ENCODE data around the gene IQCE. TPM values are rescaled to one million over a fixed set of nuclear protein-coding genes. Genes with fewer than 3 reads are reported as not detected.
A peak's percentile ranks its signal among the peaks of the same experiment; 100 is the strongest.

The IQCE gene
- total and polyA plus RNA-seq, 2 experiments from 2014 or later: 18.0 to 41.4 TPM

DNA sequence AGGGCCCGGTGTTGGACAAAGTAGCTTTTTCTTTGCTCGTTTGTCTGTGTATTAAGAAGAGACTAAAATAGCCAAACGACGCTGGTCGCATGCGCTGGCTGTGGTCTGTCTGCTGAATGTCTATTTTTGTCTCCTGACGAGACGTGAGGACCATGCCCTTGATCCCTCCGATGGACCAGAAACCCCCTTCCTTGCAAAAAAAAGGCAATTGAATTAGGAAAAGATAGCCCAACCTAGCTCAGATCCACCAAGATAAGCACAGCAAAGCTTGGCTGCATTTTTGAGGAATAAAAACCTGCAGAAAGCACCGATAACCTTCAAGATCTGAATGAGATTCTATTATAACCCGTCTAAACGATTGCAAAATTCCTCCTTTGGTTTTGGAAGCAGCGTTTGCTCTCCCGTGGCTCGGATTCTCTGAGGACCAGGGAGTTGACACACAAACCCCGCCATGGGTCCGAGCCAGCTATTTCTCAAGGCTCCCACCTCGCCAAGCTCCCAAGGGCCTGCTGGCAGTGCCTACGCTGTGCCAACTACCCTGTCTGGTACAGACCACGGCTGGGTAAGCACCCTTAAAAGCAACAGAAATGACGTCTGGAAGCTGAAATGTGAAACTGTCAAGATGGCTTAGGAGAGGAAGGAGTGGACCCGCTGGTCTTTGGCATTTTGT is 55.3 kb downstream of the IQCE start:
- DNase-seq (ENCODE audit: low read depth in 1 of 2, low spot score in 1 of 2): peak; percentile 48 to 60
- Histone ChIP-seq H3K27me3 (no peaks in the 10 kb centered on the region), H3K9me3 (ENCODE audit: low read depth) (no peaks in the 10 kb centered on the region), H3K36me3 (no peaks in the 10 kb centered on the region), H3K4me3 (no peak overlapping the region), H3K4me1 (ENCODE audit: low read depth) (peaks cover 47% of the 10 kb centered on the region), H3K27ac (peak overlapping the region; percentile 97)
- TF ChIP-seq, protein P1, sequence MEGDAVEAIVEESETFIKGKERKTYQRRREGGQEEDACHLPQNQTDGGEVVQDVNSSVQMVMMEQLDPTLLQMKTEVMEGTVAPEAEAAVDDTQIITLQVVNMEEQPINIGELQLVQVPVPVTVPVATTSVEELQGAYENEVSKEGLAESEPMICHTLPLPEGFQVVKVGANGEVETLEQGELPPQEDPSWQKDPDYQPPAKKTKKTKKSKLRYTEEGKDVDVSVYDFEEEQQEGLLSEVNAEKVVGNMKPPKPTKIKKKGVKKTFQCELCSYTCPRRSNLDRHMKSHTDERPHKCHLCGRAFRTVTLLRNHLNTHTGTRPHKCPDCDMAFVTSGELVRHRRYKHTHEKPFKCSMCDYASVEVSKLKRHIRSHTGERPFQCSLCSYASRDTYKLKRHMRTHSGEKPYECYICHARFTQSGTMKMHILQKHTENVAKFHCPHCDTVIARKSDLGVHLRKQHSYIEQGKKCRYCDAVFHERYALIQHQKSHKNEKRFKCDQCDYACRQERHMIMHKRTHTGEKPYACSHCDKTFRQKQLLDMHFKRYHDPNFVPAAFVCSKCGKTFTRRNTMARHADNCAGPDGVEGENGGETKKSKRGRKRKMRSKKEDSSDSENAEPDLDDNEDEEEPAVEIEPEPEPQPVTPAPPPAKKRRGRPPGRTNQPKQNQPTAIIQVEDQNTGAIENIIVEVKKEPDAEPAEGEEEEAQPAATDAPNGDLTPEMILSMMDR (IDR thresholded peaks at IDR 0.05; ENCODE audit: low read depth, low read length): no peak

DNA sequence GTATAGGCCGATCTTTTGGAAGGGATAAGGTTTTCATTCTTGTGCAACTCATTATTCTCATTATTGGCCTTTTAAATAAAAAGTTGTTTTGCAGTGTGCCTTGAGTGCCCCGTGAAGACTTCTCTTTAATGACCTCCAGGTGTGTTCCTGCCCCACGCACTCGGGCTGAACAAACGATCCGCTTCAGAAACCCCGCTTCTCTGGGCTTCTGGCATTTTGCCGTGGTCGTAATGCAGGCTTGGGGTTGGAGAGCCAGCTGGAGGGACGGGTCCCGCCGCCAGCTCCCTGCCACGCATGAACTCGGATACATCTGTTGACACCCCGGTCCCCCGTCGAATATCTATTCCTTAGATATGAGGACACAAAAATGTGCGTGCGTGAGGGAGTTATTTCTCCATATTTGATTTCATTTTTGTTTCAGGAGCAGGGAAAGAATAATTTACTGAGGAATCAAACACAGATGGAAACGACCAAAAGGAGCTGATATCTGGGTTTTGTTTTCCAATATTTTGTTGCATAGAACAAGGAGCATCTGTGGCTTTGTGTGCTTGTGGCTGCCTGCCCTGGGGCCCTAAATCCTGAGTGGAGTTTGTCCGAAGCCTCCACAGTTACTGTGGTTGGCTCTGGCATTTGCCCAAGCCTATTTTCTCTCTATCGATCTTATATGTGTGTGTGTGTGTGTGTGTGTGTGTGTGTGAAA is 56.0 kb downstream of the IQCE start:
- no peak for DNase-seq (ENCODE audit: low read depth in 1 of 2, low spot score in 1 of 2)
- Histone ChIP-seq H3K36me3 (no peaks in the 10 kb centered on the region), H3K9me3 (ENCODE audit: low read depth) (no peaks in the 10 kb centered on the region), H3K27me3 (no peaks in the 10 kb centered on the region), H3K27ac (peak overlapping the region; percentile 97), H3K4me1 (ENCODE audit: low read depth) (peaks cover 47% of the 10 kb centered on the region), H3K4me3 (no peak overlapping the region)
- TF ChIP-seq, protein P1 (IDR thresholded peaks at IDR 0.05; ENCODE audit: low read depth, low read length): no peak

DNA sequence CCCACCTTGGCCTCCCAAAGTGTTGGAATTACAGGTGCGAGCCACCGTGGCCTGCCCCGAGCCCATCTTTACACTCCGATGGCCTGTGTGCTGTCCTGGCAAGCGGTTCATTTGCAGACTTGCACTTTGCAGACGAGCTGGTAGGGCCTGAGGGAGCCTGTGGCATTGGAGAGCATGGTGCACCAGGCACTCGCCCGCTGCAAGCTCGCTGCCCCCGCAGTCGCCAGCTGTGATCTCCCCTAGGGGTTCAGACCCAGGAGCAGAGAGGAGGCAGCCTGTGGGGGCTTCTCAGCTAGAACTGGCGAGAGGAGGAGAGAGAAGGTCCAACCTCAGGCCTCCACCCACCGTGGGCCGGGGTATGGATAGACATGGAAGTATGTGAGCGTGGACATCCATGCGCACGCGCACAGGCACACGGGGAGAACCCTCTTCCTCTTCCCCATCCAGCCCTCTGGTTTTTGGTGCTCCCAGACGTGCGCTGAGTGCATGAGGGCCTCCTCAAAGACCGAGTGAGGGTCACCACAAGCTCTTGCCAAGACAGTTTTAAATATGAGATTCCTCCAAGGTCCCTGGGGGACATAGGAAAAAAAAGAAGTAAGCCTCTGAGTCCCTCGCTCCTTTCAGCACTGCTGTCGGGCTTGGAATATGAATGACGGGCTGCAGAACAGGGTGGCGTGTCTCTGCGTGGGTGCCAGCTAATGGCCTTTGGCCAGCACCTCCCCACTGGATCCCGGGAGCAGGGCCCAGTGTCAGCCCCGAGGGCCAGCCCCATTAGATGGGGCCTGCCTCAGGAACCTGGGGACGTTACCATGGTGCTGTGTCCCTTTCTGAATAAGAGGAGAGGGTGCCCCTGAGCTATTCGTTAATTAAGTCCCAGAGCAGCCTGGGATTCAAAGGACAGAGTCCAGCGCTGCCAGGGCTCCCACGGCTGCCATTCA is 57.9 kb downstream of the IQCE start:
- TF ChIP-seq, protein P1 (IDR thresholded peaks at IDR 0.05; ENCODE audit: low read depth, low read length): no peak
- Histone ChIP-seq H3K27me3 (no peaks in the 10 kb centered on the region), H3K4me3 (no peak overlapping the region), H3K9me3 (ENCODE audit: low read depth) (no peaks in the 10 kb centered on the region), H3K27ac (no peak overlapping the region), H3K36me3 (no peaks in the 10 kb centered on the region), H3K4me1 (ENCODE audit: low read depth) (peaks cover 50% of the 10 kb centered on the region)
- DNase-seq (ENCODE audit: low read depth in 1 of 2, low spot score in 1 of 2): no peak

DNA sequence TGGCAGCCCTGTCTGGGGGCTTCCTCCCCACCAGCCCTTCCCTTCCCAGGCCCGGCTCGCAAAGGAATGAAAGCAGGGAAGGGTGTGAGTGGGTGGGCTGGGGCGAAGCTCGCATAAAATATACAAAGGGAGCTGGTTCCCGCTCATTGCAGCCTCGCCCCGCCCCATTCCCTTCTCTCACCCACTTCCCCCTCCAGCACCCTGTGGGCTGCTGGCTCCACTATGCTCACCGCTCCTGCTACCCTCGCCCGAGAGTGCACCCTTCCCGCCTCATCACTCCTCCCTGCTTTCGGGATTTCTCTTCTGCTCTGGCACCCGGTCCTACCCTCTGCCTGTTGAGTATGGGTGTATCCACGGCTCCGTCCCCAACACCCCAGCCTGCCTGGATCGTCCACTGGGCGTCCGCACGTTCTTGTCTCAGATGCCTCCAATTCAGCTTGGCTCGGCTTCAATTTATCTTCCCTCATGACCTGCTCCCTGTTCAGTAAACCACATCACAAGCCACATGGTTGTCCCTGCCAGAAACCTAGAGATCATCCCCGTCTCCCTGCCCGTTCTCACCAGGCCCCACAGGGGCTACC is 58.6 kb downstream of the IQCE start:
- Histone ChIP-seq H3K27me3 (no peaks in the 10 kb centered on the region), H3K9me3 (ENCODE audit: low read depth) (no peaks in the 10 kb centered on the region), H3K4me1 (ENCODE audit: low read depth) (peaks cover 47% of the 10 kb centered on the region), H3K27ac (no peak overlapping the region), H3K4me3 (no peak overlapping the region), H3K36me3 (no peaks in the 10 kb centered on the region)
- TF ChIP-seq, protein P1 (IDR thresholded peaks at IDR 0.05; ENCODE audit: low read depth, low read length): no peak
- peak in 1 of 2 donors; percentile 27 for DNase-seq (ENCODE audit: low read depth in 1 of 2, low spot score in 1 of 2)

DNA sequence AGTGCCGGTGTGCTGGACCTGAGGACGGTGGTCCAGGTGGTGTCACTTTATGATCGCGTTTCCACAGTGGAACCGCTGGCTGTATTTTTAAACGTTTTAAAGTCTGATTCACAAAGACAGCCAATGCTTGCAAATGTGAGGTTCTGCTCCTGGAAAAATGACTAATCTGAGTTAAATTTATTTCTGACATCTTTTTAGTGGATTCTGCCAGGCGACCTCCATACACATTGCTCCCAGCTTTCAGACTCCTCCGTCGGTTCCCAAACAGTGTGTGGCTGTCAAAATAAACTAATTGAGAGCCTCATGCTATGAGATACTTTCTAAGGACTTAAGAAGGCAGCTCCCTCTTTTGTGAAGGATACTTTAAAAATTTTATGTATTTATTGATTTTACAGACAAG is 60.3 kb downstream of the IQCE start:
- Histone ChIP-seq H3K4me3 (no peak overlapping the region), H3K36me3 (no peaks in the 10 kb centered on the region), H3K9me3 (ENCODE audit: low read depth) (no peaks in the 10 kb centered on the region), H3K27me3 (no peaks in the 10 kb centered on the region), H3K4me1 (ENCODE audit: low read depth) (peaks cover 37% of the 10 kb centered on the region), H3K27ac (no peak overlapping the region)
- no peak for DNase-seq (ENCODE audit: low read depth in 1 of 2, low spot score in 1 of 2)
- TF ChIP-seq, protein P1 (IDR thresholded peaks at IDR 0.05; ENCODE audit: low read depth, low read length): no peak

All from cardiac muscle cell (in vitro differentiated cells and primary cell).